Stimulated activated CD8-positive, alpha-beta memory T cell treated with anti-CD3 and anti-CD28 coated beads, Interleukin-15, amount 100 ng/mL, for 24 hours (primary cell): Measurements from ENCODE around the gene CALM3.
"Not testable (repeated sequence)": the region's sequence is repeated elsewhere in the genome, so short reads cannot be mapped to it uniquely, and the experiment has no call there.

Experiments used
- DNase-seq: peaks from one replicate; pipeline ENCODE4 v3.0.0-alpha.2; 2020; ENCODE audit warnings: low read depth

Gene CALM3

DNA sequence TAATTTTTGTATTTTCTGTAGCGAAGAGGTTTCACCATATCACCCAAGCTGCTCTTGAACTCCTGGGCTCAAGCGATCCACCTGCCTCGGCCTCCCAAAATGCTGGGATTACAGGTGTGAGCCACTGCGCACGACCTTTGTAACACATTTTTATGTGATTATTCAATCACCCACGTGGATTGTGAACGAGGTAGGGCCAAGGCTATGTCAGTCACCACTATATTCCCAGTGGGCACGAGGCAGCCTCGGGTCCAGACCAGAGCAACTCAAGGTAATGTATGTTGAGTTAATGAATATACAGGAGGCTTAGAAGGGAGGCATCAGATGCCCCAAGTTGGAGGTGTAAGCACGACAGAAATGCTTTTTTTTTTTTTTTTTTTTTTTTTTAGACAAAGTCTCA lies 14.8 kb downstream of the CALM3 start:
- DNase-seq = no peak

DNA sequence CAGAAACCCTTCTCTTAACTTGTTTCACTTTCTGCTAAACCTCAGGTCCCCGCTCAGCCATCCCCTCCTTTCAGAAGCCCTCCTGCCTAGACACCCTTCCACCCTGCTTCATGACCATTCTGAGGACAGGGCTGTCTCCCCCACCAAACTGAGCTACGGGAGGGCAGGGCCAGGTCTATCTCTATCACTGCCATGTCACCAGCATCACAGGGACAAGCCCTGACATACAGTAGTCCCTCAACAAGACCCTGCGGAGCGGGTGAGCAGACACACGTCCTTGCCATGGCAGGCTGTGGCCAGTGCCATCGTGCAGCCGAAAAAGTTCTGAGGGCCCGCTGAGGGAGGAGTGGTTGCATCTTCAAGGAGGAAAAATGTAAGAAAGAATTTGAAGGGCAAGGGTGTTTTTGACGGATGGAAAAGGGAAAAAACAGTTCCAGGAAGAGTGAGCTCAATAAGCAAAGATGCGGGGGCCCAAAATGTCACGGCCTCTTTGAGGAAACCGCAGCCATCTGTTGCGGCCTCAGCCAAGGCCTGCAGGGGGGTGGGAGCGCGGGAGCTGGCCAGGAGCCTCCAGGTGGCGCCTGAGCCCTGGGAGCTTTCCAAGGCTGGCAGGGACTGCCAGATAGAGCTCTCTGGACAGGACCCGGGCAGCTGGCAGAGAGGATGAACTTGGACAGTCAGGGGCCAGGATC lies 15.6 kb downstream of the CALM3 start:
- DNase-seq = no peak

DNA sequence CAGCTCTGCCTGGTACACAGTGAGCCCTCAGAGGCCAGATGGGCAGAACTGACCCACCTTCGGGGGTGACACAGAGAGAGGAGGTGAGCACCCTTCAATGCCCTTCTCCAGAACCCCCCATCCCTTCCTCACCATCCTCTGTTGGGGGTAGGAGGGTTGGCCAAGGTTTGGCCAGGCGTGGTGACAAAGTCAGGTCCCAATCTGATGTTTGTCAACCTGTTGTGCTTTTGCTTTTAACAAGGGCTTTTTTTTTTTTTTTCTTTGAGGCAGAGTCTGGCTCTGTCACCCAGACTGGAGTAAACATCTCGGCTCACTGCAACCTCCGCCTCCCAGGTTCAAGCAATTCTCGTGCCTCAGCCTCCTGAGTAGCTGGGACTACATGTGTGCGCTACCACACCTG lies 16.5 kb downstream of the CALM3 start:
- DNase-seq = no peak

DNA sequence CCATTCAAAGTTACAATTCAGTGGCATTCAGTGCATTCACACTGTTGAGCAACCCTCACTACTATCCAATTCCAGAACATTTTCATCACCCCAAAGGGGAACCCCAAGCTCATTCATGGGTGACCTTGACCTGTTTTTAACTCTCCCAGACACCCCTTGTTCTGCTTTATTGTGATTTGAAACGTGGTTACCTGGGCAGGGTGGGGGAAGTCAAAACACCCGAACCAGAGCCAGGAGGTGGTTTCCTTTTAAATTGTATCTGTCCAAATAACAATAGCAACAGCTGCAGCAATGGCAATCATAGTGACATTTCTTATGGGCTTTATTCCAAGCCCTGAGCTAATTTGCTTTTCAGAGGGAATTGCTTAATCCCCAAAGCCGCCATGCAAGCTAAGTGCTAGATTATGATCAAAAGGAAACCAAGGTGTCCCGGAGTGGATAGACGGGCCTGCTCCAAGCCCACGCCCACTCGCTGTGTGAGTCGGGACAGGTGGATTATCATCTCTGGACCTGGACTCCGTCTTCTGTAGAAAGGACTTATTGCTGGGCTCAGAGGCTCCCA lies 17.6 kb downstream of the CALM3 start:
- no peak for DNase-seq

DNA sequence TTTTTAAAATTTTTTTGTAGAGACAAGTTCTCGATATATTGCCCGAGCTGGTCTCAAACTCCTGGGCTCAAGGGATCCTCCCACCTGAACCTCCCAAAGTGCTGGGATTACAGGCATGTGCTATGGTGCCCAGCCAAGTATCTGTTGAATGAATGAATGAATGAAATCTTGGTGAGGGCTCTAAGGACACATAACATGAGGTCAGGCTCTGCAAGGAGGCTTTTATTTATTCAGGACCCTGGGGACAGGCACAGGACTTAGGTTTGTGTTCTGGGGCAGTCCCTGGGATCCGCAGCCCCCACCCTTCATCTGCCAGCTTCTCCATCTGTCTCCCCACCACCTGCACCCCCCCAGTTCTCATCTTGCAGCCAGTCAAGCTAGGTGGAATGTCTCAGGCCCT lies 19.1 kb downstream of the CALM3 start:
- DNase-seq = no peak

DNA sequence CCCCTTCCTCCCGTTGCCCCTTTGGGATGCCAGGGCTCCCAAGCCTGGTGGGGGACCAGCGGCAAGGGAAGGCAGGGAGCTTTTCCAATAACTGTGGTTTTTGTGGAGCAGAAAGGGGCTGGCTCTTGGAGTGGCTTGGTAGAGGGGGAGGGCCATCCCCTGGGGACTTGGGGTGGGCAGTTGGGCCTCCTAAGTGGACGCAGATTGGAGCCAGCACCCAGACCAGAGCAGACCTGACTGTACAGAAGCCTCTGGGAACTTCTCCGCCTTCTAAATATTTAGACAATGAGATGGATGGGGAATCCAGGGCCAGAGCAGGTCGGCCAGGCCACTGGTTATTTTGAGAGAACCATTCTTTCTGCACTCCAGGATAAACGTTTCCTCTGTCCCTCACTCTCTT lies 19.6 kb downstream of the CALM3 start:
- DNase-seq = no peak

DNA sequence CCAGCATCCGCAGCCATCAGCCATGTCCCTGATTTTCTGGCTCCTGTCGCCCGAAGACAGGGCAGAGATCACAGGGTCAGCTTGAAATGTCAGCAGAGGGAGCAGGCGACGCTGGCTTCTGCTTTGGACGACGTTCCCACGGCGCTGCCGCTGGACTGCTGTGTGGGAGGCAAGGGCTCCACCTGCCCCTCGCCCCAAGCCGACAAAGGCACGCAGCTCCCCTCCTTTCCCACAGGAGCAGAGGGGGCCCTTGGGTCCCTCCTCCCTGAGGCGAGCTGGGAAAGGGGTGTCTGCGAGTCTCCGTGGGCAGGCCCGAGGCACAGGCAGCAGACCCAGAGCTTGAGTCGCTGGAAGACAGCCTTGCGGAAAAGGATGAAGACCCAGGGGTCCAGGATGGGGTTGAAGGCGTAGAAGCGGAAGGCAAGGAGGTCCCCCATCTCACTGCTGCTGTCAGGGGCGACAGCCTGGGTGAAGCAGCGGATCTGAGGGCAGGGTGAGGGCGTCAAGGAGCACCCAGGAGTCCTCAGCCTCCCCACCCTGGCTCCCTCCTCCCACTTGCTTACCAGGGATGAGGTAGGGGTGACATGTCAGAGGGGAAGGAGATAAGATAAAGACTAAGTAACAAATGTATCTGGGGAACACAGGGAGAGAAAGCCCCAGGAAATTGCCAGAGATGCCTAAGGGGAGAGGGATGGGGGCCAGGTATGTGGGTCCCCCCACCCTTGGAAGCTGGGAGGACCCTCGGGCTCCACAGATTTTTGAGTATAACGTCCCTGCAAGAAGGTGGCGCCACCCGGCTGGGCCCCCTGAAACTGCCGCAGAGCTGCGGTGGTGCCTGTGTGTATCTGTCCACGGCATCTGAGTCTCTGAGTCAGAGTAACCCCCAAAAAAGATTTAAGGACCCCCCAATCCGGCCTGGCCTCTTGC lies 20.3 kb downstream of the CALM3 start:
- no peak for DNase-seq

DNA sequence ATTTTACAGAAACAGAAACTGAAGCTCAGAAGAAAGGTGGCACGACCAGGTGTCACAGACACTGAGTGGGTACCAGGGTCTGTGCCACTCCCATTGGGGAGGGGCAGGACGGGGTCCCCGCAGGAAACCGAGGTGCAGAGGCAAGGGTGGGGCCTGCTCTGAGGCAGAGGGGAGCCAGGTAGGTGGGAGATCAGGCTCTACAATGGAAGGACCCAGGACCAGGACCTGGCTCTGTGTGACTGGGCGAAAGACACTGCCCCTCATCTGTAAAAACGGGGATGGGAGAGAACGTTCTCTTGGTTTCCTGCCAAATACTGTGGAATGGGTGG lies 21.0 kb downstream of the CALM3 start:
- no peak for DNase-seq

DNA sequence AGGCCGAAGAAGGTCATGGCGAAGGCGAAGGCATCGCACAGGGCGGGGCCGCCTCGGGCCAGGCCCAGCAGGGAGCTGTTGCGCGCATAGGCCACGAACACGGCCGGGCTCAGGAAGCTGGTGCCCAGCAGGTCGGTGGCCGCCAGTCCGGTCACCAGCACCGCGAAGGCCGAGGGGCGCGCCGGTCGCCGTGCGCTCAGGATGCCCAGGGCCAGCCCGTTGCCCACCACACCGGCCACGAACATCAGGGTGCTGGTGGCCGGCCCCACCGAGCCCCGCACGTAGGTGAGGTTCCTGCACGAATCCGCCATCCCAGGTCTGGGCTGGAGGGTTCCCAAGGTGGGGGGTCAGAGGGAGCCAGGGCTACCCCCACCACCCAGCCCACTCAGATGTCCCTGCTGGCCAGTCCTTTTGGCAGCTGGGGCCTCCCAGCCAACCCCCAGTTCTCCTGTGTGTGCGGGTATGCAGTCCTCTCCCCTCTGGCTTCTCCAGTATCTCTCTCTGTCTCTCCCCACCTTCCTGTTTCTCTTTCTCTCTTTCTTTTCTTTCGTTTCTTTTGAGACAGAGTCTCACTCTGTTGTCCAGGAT lies 22.9 kb downstream of the CALM3 start:
- no peak for DNase-seq

DNA sequence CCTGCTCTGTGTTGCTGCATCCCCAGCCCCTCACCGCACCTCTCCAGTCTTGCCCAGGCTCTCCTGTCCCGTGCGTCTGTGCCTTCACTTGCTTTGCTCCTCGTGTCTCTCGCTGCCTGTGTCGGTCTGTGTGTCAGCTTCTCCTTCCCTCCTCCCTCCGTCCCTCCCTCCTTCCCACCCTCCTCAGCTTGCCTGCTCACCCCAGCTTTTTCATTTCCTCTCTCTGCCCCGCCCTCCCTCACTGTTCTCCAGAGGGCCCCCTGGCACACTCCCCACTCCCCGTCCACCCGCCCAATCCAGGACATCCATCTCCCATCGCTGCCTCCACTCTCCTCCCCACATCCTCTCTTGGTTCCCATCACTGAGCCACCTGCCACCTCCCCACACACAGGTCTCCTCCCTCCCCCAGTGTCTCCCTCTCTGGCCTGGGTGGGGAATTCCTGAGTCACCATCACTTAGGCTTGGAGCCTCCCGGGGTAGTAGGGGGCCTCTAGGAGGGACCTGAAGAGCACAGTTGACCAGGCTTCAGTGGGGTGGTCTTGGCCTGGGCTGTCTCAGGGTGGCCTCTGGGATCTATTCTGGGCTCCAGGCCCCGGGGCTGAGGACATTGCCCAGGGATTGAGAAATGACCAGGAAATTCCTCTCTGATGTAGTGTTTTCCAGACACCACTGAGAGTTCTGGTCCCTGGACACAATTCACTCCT lies 24.0 kb downstream of the CALM3 start, which contains the start of gene PTGIR:
Gene PTGIR (minus strand): TSS at position 132 of the 704 bp plus-strand sequence. CDS start 864 bp downstream, outside the sequence.
- no peak for DNase-seq

DNA sequence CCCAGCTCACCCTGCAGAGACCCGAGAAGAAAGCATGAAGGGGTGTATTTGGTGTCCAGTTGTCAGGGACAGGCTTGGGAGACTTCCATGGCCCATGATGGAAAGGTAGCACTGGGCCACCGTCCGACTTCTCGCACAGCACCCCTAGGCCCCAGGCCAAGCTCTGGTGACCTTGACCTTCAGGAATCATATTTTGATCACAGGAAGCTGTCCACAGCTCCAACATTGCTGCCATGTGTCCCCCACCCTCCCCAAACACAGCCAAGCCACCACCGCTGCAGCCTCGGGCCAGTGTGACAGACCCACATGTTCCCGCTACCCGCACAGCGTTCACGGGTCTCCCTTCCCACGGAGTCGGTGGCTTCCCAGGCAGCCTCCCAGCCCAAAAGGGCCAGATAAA lies 24.6 kb downstream of the CALM3 start:
- no peak for DNase-seq

DNA sequence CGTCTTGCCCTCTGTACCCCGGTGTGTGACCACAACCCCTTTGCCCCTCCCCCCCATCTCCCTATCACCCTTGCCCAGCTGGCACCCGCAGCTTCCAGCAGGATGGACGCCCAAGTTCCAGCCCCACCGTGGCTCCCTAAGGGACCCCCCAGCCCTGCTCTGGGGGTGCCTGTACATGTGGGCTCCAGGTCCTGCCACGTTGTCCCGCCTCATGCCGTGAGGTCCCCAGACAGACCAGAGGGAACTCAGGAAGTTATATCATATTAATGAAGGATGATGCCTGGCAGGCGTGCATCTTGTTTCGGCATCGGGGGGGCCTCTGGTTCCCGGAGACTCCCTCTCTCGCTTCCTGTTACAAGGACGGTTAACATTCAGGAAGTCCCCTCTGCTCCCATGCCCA lies 25.3 kb downstream of the CALM3 start:
- no peak for DNase-seq

DNA sequence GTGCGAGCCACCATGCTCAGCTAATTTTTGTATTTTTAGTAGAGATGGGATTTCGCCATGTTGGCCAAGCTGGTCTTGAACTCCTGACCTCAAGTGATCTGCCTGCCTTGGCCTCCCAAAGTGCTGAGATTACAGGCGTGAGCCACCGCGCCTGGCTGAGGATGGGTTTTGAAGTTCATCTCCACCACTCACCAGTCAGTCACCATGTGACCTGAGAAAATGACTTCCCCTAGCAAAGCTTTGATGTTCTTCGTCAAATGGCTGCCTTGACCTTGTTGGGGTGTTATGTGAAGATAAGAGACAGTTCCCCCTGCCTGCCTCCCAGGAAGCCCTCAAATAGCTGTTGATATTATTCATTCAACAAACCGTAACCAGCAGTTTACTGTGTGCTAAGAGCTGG lies 27.8 kb downstream of the CALM3 start:
- DNase-seq = not testable (repeated sequence)

DNA sequence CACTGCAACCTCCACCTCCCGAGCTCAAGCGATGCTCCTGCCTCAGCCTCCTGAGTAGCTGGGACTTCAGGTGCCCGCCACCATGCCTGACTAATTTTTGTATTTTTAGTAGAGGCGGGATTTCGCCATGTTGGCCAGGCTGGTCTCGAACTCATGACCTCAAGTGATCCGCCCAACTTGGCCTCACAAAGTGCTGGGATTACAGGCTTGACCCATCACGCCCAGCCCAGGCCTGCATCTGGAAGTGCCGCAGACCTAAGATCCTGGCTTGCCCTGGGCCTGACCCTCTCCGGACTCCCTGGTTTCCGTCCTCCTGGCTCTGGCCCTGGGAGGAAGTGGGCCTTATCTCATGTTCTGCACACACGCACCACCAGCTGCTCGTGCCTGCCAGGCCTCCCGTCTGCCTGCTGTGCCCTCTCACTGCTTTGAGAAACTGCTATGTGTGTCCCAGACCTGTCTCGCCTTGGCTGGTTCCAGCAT lies 28.5 kb downstream of the CALM3 start:
- no peak for DNase-seq

DNA sequence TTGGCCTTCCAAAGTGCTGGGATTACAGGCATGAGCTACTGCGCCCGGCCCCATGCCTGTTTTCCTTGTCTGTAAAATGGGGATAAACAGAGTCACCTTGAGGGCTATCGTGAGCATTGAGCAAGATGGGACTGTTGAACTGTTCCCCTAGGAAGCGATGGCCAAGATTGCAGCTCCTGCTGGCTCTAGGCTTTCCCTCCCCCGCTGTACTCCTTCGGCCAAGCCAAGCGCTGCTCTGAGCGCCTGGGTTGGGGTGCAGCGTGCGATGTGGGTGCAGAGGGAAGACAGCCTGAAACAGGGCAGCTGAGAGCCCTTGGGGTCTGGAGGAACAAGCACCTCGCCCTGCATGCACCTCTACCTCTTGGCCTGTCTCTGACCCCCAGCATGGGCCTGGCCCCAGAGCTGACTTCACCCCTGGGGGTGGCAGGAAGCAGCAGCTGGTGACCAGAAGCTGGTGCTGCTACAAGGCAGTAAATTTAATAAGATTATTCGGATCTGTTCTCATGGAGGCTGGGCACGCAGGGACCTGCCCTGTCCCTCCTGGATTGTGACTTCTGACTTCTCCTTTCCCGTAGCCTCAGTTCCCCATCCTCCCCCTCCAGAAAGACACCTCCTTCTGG lies 29.6 kb downstream of the CALM3 start:
- no peak for DNase-seq

DNA sequence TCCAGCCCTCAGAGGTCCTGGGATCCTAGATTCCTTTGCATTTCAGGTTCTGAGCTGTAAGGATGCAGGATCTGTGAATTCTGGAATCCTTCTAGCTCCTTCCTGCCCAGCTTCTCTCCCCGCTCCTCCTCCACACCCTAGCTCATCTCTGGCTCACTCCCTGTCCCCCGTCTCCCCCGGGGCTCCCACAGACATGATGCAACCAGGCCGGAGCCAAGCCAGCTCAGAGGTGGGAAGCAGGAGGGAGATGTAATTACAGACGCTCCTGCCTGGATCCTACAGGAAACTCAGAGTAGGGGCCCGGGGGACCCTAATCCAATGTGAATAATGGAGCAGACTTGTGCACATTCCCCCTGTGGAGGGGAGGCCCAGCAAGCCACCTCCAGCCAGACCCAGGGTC lies 30.4 kb downstream of the CALM3 start:
- no peak for DNase-seq

DNA sequence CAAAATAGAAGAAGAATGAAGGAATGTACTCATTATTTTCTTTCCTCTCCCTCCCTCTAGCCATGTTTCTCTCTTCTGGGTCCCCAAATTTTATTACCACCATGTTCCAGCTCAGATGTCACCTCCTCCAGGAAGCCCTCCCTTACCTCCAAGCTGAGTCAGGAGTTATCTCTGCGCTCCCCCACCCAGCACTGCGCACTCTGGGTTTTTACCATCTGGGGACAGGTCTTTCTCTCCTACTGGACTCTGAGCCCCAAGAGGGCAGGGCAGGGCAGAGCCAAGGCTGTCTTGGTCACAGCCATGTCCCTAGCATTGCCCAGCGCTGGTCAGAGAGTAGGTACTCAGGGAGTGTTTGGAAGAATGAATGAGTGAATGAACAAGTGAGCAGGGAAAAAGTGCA lies 32.0 kb downstream of the CALM3 start:
- no peak for DNase-seq

DNA sequence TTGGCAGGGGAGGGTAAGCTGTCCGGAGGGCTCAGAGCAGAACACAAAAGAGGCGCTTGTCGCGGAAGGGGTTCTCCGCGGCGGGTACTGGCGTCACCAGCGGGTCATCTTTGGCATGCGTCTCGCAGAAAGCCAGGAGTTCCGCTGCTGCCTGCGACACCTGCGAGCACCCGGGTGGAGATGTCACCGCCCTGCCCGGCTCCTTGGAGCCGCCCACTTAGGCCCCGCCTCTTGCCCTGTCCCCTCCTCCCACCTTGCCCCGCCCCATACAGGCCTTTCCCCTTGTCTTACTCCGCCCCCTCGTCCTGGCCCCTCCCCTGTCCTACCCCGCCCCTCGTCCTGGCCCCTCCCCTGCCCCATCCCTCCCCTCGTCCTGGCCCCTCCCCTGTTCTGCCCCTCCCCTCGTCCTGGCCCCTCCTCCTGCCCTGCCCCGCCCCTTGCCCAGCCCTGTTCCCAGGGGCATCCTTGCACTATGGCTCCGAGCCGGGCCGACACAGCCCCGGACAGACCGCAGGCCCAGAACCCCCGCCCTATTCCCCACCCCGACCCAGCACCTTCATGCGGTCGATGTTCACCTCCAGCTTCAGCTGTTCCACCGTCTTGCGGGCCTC lies 33.0 kb downstream of the CALM3 start:
- DNase-seq = peak; percentile 83

DNA sequence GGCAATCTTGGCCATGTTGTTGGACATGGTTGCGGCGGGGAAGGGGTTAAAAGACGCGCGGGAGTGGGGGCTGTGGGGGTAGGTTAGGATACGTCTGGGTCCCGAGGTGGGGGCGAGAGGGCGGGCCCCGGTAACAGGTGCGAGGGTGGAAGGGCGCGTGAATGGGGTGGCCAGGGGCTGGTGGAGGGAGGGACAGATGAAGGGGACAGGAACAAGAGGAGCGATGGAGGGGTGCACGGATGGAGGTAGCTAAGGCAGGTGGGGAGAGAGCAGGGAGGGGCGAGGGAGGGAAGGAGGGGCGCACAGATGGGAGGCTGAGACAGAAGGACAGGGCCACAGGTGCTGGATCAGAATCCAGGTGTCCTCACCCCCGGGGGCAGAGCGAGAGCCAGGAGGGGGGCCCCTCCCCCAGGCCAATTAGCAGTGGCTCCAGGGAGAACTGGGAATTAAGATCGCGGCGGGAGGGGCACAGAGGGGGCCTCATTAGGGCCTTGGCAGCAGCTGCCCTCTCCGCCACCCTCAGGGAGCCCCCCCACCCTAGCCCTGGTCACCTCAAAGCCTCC lies 33.6 kb downstream of the CALM3 start:
- DNase-seq = no peak

DNA sequence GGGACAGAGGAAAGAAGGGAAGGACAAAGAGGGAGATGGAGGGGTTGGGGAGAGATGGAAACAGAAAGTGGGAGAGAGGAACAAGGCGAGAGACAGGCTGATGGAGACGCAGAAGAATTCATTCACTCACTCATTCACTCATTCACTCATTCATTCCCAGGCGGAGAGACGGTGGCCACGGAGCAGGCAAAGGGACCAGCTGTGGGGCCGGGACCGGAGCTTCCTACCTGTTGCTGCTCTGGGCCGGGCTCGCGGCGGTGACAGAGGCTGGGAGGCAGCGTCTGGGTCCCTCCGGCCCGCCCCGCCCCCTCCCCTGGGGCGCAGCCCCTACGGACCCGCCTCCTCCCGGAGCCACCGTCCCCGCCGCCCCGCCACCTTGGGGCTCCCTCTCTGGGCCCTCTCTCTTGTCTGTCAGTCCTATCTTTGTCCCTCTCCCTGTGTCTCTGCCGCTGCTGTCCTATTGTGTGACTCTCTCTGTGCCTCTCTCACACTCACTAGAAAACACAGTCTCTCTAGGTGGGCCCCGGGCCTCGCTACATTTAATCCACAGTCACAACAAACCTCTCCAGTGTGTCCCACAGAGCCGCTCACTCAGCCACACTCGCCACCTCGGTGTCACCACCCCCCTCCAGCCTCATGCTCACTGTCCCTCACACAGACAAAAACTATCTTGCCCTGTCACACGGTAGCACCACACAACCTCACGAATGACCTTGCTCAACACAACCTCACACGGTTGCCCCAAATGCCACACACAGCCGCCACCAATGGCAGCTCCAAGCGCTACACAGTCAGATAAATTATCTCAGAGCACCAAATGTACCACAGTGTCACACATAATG lies 35.0 kb downstream of the CALM3 start, which contains the start of gene GNG8:
Gene GNG8 (minus strand): TSS at position 283 of the 842 bp plus-strand sequence. CDS start 1,520 bp downstream, outside the sequence.
- no peak for DNase-seq
